HG02840 (cell line): ENCODE results near the gene ARAP3.

ENCODE experiments used
- ATAC-seq: cut with Tn5 transposase; IDR thresholded peaks from one replicate; pipeline ENCODE4 v1.9.1; 2021; ENCODE audit warnings: mild to moderate bottlenecking, moderate library complexity, moderate number of reproducible peaks; ENCODE audit not compliant: unreplicated experiment, low FRiP score

ARAP3 gene

GRCh38 chr5:141649056-141649688 lies 32.9 kb downstream of the ARAP3 start:
- no peak for ATAC-seq

GRCh38 chr5:141647851-141648250 lies 34.2 kb downstream of the ARAP3 start:
- ATAC-seq, result no peak

- ATAC-seq, result no peak
These were observed 34.8 kb downstream of the ARAP3 start for GRCh38 chr5:141647242-141647641.

- ATAC-seq, result no peak
These were observed 36.0 kb downstream of the ARAP3 start for GRCh38 chr5:141646026-141646425.

- peak; percentile 41 for ATAC-seq
These were observed 40.3 kb downstream of the ARAP3 start for GRCh38 chr5:141641634-141642267.

- ATAC-seq, result no peak
These were observed 41.3 kb downstream of the ARAP3 start for GRCh38 chr5:141640698-141641097.

GRCh38 chr5:141640051-141640415 lies 42.0 kb downstream of the ARAP3 start:
- ATAC-seq, result no peak

GRCh38 chr5:141639357-141640050 lies 42.5 kb downstream of the ARAP3 start:
- no peak for ATAC-seq

- ATAC-seq, result no peak
These were observed 43.3 kb downstream of the ARAP3 start for GRCh38 chr5:141638771-141639170.

- ATAC-seq, result no peak
These were observed 44.1 kb downstream of the ARAP3 start for GRCh38 chr5:141637767-141638419.

- ATAC-seq, result peak; percentile 24
These were observed 44.8 kb downstream of the ARAP3 start for GRCh38 chr5:141637123-141637766.

GRCh38 chr5:141636413-141637122 lies 45.5 kb downstream of the ARAP3 start, which contains the start of the genes HDAC3 and RELL2:
Gene HDAC3 (minus strand): TSS chr5:141636849. CDS start chr5:141636790, 59 bp downstream.
Gene RELL2 (plus strand): TSS chr5:141636997. CDS start chr5:141638226, 1,229 bp downstream.
- peak; percentile 71 for ATAC-seq

GRCh38 chr5:141636106-141636412 lies 46.0 kb downstream of the ARAP3 start:
- no peak for ATAC-seq

- ATAC-seq, result no peak
These were observed 46.4 kb downstream of the ARAP3 start for GRCh38 chr5:141635646-141636045.

GRCh38 chr5:141634720-141635119 lies 47.3 kb downstream of the ARAP3 start:
- no peak for ATAC-seq

- ATAC-seq, result peak; percentile 51
These were observed 48.0 kb downstream of the ARAP3 start for GRCh38 chr5:141633871-141634561.

GRCh38 chr5:141632650-141633049 lies 49.4 kb downstream of the ARAP3 start:
- no peak for ATAC-seq

GRCh38 chr5:141630570-141631140 lies 51.4 kb downstream of the ARAP3 start:
- ATAC-seq, result no peak

GRCh38 chr5:141628175-141628788 lies 53.7 kb downstream of the ARAP3 start:
- ATAC-seq, result no peak
